SK-N-SH (cell line): ENCODE results near the gene PANK4. TPM values are rescaled to one million over a fixed set of nuclear protein-coding genes. Genes with fewer than 3 reads are reported as not detected.

Source experiments
- CTCF ChIA-PET: fragments of 300-600, 350-600 bp; formaldehyde crosslinking; extraction: SDS; loops from one replicate; lab custom pipeline; 2021; lab: Yijun Ruan, JAX
- POLR2A ChIA-PET: fragments of 350-600 bp; sonication (Branson Sonifier 250); formaldehyde crosslinking; extraction: SDS; loops from one replicate; lab custom pipeline; 2020; ENCODE audit warnings: antibody characterized with exemption, inconsistent platforms; lab: Yijun Ruan, JAX
- DNase-seq: peaks from one replicate; pipeline ENCODE4 v3.0.0; 2012
- H2AFZ ChIP-seq: fragments of 200-600 bp; sonication (generic); 2 replicates; pipeline ENCODE4 v1.8.1; 2016; ENCODE audit warnings: antibody characterized with exemption, mild to moderate bottlenecking, low read depth
- H3F3A ChIP-seq: fragments of 200-600 bp; sonication (generic); replicated peaks from 2 replicates; pipeline ENCODE3; 2016; ENCODE audit warnings: antibody characterized with exemption, mild to moderate bottlenecking; ENCODE audit not compliant: insufficient read depth
- H3K27ac ChIP-seq, 2 experiments: fragments of 200-500 bp in 1 of 2; fragments of 200-600 bp in 1 of 2; sonication (Bioruptor generic) in 1 of 2; sonication (generic), shearing (Covaris generic) in 1 of 2; 2 replicates each; pipeline versions ENCODE4 v1.5.1 to v1.6.1; 2014 to 2016; ENCODE audit warnings: low read depth in 2 of 2, inconsistent platforms in 1 of 2, low read length in 1 of 2, mild to moderate bottlenecking in 1 of 2, mixed read lengths in 1 of 2
- H3K27me3 ChIP-seq: fragments of 200-600 bp; sonication (generic), shearing (Covaris generic); 2 replicates; pipeline ENCODE4 v1.6.1; 2016; ENCODE audit warnings: mixed run types; ENCODE audit not compliant: insufficient read depth
- H3K36me3 ChIP-seq, 2 experiments: fragments of 200-500 bp in 1 of 2; fragments of 200-600 bp in 1 of 2; sonication (Bioruptor generic) in 1 of 2; sonication (generic) in 1 of 2; replicated peaks in 1 of 2; 2 replicates each; pipeline versions ENCODE3 to v1.5.1; 2014 to 2016; ENCODE audit warnings: low read length in 1 of 2, mild to moderate bottlenecking in 1 of 2; ENCODE audit not compliant: insufficient read depth in 2 of 2, control insufficient read depth in 1 of 2
- H3K4me1 ChIP-seq, 2 experiments: fragments of 200-500 bp in 1 of 2; fragments of 200-600 bp in 1 of 2; sonication (Bioruptor generic) in 1 of 2; sonication (generic), shearing (Covaris generic) in 1 of 2; 2 replicates each; pipeline versions ENCODE4 v1.5.1 to v1.6.1; 2014 to 2016; ENCODE audit warnings: low read depth in 1 of 2, low read length in 1 of 2, mixed run types in 1 of 2; ENCODE audit not compliant: insufficient read depth in 2 of 2, control insufficient read depth in 1 of 2
- H3K4me2 ChIP-seq: fragments of 200-600 bp; sonication (generic), shearing (Covaris generic); 2 replicates; pipeline ENCODE4 v1.6.1; 2017; ENCODE audit warnings: mixed run types
- H3K4me3 ChIP-seq, 2 experiments: fragments of 200-500 bp in 1 of 2; fragments of 200-600 bp in 1 of 2; sonication (Bioruptor generic) in 1 of 2; sonication (generic), shearing (Covaris generic) in 1 of 2; 2 replicates each; pipeline versions ENCODE4 v1.5.1 to v1.8.1; 2014 to 2016; ENCODE audit warnings: low read depth in 2 of 2, inconsistent platforms in 1 of 2, low read length in 1 of 2, mild to moderate bottlenecking in 1 of 2, mixed read lengths in 1 of 2, moderate library complexity in 1 of 2
- H3K79me2 ChIP-seq: fragments of 200-600 bp; sonication (generic); 2 replicates; pipeline ENCODE4 v1.8.1; 2017; ENCODE audit warnings: mild to moderate bottlenecking; ENCODE audit not compliant: insufficient read depth
- H3K9ac ChIP-seq: fragments of 200-600 bp; sonication (generic); 2 replicates; pipeline ENCODE4 v1.6.1; 2017; ENCODE audit warnings: mixed run types
- H3K9me2 ChIP-seq: fragments of 200-600 bp; sonication (generic); 2 replicates; pipeline ENCODE4 v1.6.1; 2017; ENCODE audit warnings: mixed run types
- H3K9me3 ChIP-seq: fragments of 200-600 bp; sonication (generic); 2 replicates; pipeline ENCODE4 v1.6.1; 2017; ENCODE audit warnings: mixed run types, mild to moderate bottlenecking, moderate library complexity
- H4K20me1 ChIP-seq: fragments of 200-600 bp; sonication (generic); 2 replicates; pipeline ENCODE4 v1.6.1; 2017; ENCODE audit warnings: mild to moderate bottlenecking, mixed run types; ENCODE audit not compliant: insufficient read depth
- CHD2 ChIP-seq: fragments of 150-350 bp; IDR thresholded peaks from 2 replicates; pipeline ENCODE4 v1.6.1; 2018; ENCODE audit warnings: low read length; ENCODE audit not compliant: partially characterized antibody
- ELF1 ChIP-seq: IDR thresholded peaks from 2 replicates; pipeline ENCODE4 v1.4.0; 2012
- EP300 ChIP-seq, 2 experiments: IDR thresholded peaks; 2 replicates each; pipeline versions ENCODE4 v1.4.0 to v1.6.1; 2012; ENCODE audit warnings: borderline replicate concordance in 1 of 2, low read depth in 1 of 2, low read length in 1 of 2
- EZH2phosphoT487 ChIP-seq: fragments of 200-600 bp; sonication (generic); IDR thresholded peaks from 2 replicates; pipeline ENCODE4 v1.6.1; 2017; ENCODE audit warnings: low read depth, mixed run types, mild to moderate bottlenecking, antibody characterized with exemption, moderate library complexity, borderline replicate concordance
- FOSL2 ChIP-seq: IDR thresholded peaks from 2 replicates; pipeline ENCODE4 v1.4.0; 2012; ENCODE audit warnings: low read depth, mild to moderate bottlenecking, moderate library complexity, borderline replicate concordance
- FOXJ3 ChIP-seq: sonication (generic); formaldehyde crosslinking; IDR thresholded peaks from 2 replicates; pipeline ENCODE4 v1.5.1; 2020; ENCODE audit warnings: mild to moderate bottlenecking, missing genetic modification reagents
- GABPA ChIP-seq: IDR thresholded peaks from 2 replicates; pipeline ENCODE4 v1.4.0; 2012; ENCODE audit warnings: low read depth, mild to moderate bottlenecking
- GATA2 ChIP-seq: sonication (generic); formaldehyde crosslinking; IDR thresholded peaks from 2 replicates; pipeline ENCODE4 v1.5.0; 2020; ENCODE audit warnings: mild to moderate bottlenecking, missing genetic modification reagents
- MAX ChIP-seq: IDR thresholded peaks from 2 replicates; pipeline ENCODE4 v1.4.0; 2012; ENCODE audit warnings: low read depth
- NFIC ChIP-seq: IDR thresholded peaks from 2 replicates; pipeline ENCODE4 v1.4.0; 2012; ENCODE audit warnings: borderline replicate concordance
- NRF1 ChIP-seq: IDR thresholded peaks from 2 replicates; pipeline ENCODE4 v1.6.1; 2012; ENCODE audit warnings: low read depth, mild to moderate bottlenecking, low read length
- RAD21 ChIP-seq: IDR thresholded peaks from 2 replicates; pipeline ENCODE4 v1.6.1; 2012; ENCODE audit warnings: mild to moderate bottlenecking, low read length
- RCOR1 ChIP-seq: fragments of 150-350 bp; IDR thresholded peaks from 2 replicates; pipeline ENCODE4 v1.6.1; 2017; ENCODE audit warnings: antibody characterized with exemption, low read length
- RFX5 ChIP-seq: IDR thresholded peaks from 2 replicates; pipeline ENCODE4 v1.6.1; 2012; ENCODE audit warnings: mild to moderate bottlenecking, improper control_type of control experiment, low read length
- RXRA ChIP-seq: IDR thresholded peaks from 2 replicates; pipeline ENCODE4 v1.4.0; 2012; ENCODE audit warnings: low read depth, mild to moderate bottlenecking, borderline replicate concordance
- SIN3A ChIP-seq: IDR thresholded peaks from 2 replicates; pipeline ENCODE4 v1.6.1; 2012; ENCODE audit warnings: low read depth, mild to moderate bottlenecking, low read length, moderate library complexity, borderline replicate concordance
- SMC3 ChIP-seq: IDR thresholded peaks from 2 replicates; pipeline ENCODE4 v1.6.1; 2012; ENCODE audit warnings: low read depth, low read length, improper control_type of control experiment
- TAF1 ChIP-seq: IDR thresholded peaks from 2 replicates; pipeline ENCODE4 v1.6.1; 2012; ENCODE audit warnings: low read depth, mild to moderate bottlenecking, low read length, moderate library complexity, borderline replicate concordance
- TCF12 ChIP-seq: IDR thresholded peaks from 2 replicates; pipeline ENCODE4 v1.4.0; 2012
- TEAD4 ChIP-seq: IDR thresholded peaks from 2 replicates; pipeline ENCODE4 v1.4.0; 2012; ENCODE audit warnings: mild to moderate bottlenecking, borderline replicate concordance; ENCODE audit not compliant: insufficient read depth
- WGBS: methylation state at CpG from one replicate; pipeline ENCODE4 v1.1.6; 2017; ENCODE audit warnings: low lambda C conversion rate; 5-methylcytosine and 5-hydroxymethylcytosine counted together
- polyA plus RNA-seq, 3 experiments: library from polyadenylated mRNA; depleted of rRNA; stranded (reverse); fragments of >200 nt; gene quantifications; 2 replicates each; pipeline ENCODE4 v1.2.3, GENCODE V29; 2012
- TF ChIP-seq, protein P1 (sequence below): fragments of 150-350 bp; IDR thresholded peaks from 2 replicates; pipeline ENCODE4 v1.6.1; 2017; ENCODE audit warnings: antibody characterized with exemption, low read length, low read depth, borderline replicate concordance
- TF ChIP-seq, protein P2 (sequence below): IDR thresholded peaks from 2 replicates; pipeline ENCODE4 v1.4.0; 2012; ENCODE audit warnings: low read depth, borderline replicate concordance

PANK4 gene
- polyA plus RNA-seq, 1 of the 3 experiments (the other 2 are of a cell fraction), result 16.6 TPM

DNA sequence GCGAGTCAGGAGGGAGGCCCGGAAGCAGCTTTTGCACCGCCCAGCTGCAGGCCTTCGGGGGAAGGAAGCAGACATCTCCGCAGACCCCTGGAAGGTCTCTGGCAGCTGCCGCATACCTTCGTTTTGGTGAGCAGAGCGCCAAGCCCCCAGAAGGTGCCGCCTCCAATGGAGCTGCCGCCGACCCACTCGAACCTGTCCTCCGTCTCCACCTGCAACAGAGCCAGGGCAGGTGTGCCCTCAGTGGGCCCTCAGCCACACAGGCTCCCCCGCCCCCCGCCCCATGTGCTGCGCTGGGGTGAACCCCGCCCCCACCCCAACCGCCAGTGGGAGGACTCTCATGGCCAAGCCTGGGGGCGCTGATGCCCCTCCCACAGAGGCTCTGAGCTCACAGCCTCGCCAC, 6.2 kb downstream of the PANK4 start (continued):
- TF ChIP-seq RXRA (no peak), FOSL2 (no peak), SMC3 (no peak), NRF1 (no peak), RAD21 (no peak), FOXJ3 (CRISPR knock-in tag) (no peak), SIN3A (no peak), GABPA (no peak), CHD2 (no peak), NFIC (no peak)
- TF ChIP-seq, protein P1, sequence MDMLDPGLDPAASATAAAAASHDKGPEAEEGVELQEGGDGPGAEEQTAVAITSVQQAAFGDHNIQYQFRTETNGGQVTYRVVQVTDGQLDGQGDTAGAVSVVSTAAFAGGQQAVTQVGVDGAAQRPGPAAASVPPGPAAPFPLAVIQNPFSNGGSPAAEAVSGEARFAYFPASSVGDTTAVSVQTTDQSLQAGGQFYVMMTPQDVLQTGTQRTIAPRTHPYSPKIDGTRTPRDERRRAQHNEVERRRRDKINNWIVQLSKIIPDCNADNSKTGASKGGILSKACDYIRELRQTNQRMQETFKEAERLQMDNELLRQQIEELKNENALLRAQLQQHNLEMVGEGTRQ, result no peak

GRCh38 chr1:2519729-2520128, 6.7 kb downstream of the PANK4 start:
- TF ChIP-seq SIN3A (no peak), ELF1 (no peak), TEAD4 (no peak), NRF1 (no peak)
- Histone ChIP-seq H4K20me1 (peaks cover 26% of the 10 kb centered on the region), H3K9me2 (no peaks in the 10 kb centered on the region), H3K4me2 (no peak overlapping the region), H3K4me3 (no peak overlapping the region), H3F3A (no peaks in the 10 kb centered on the region), H3K79me2 (peaks cover 27% of the 10 kb centered on the region), H3K9me3 (no peaks in the 10 kb centered on the region), H2AFZ (no peak overlapping the region), H3K27me3 (no peaks in the 10 kb centered on the region), H3K27ac (no peak overlapping the region), H3K4me1 (peaks cover 0 to 9% of the 10 kb centered on the region in 2 experiments; a peak in 1 of 4 replicates), H3K9ac (no peak overlapping the region), H3K36me3 (peaks cover 5 to 69% of the 10 kb centered on the region in 2 experiments)
- 95% methylated on average over 22 of the region's 30 CpGs for WGBS
- DNase-seq, result no peak
- CTCF ChIA-PET, result interaction anchor here (0.6 to 1.3 kb wide), 2 partner anchors 12 to 1189 kb away, joined by 3 to 4 read pairs; no protein-coding TSS in a partner anchor
- POLR2A ChIA-PET, result interaction anchor here (1.5 kb wide), 1 partner anchor 12 kb away, joined by 5 read pairs; no protein-coding TSS in a partner anchor

DNA sequence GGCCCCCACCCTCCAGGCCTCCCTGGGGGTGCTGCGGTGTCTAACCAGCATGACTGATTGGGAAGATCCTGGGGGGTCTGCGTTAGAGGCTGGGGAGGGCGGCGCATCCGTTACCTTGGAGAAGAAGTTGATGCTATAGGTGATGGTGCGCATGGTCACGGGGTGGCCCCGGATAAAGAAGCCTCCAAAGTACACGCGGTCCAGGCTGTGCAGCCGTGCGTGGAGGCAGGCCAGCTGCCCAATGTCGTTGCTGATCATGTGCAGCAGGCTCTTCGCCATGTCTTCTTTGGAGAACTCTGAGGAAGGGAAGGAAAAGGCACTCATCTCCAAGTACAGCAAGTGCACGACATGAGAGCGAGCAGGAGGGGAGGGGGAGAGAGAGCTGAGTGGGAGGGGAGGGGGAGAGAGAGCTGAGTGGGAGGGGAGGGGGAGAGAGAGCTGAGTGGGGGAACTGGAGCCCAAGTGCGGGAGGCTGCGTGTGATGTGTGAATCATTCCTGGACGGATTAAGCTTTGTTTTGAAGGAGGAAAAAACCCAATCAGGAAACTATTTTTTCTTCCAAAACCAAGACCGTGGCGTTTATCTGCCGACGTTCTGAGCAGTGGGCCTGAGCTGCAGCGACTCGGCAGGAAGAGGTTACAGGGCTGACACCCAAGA, 7.2 kb downstream of the PANK4 start:
- Histone ChIP-seq H3F3A (no peaks in the 10 kb centered on the region), H3K36me3 (peaks cover 5 to 71% of the 10 kb centered on the region in 2 experiments), H3K9me3 (no peaks in the 10 kb centered on the region), H3K27me3 (no peaks in the 10 kb centered on the region), H3K4me3 (no peak overlapping the region), H3K4me2 (no peak overlapping the region), H4K20me1 (peaks cover 20% of the 10 kb centered on the region), H3K79me2 (peaks cover 21% of the 10 kb centered on the region), H3K27ac (no peak overlapping the region), H3K4me1 (peaks cover 0 to 3% of the 10 kb centered on the region in 2 experiments; a peak in 1 of 4 replicates), H2AFZ (no peak overlapping the region), H3K9me2 (no peaks in the 10 kb centered on the region), H3K9ac (no peak overlapping the region)
- ChIA-PET CTCF (interaction anchor here (0.7 to 1.0 kb wide), 2 partner anchors 9 to 19 kb away, joined by 3 read pairs; no protein-coding TSS in a partner anchor), POLR2A (interaction anchor here (1.5 kb wide), 1 partner anchor 12 kb away, joined by 5 read pairs; no protein-coding TSS in a partner anchor)
- no peak for DNase-seq
- 94% methylated on average over 25 of the region's 25 CpGs for WGBS
- TF ChIP-seq CHD2 (no peak), NFIC (no peak), RAD21 (no peak), GABPA (no peak), GATA2 (CRISPR knock-in tag) (no peak), RCOR1 (no peak), MAX (no peak), TAF1 (no peak), RFX5 (no peak), EP300 (IDR thresholded peaks at IDR 0.05; ENCODE audit: borderline replicate concordance in 1 of 2, low read depth in 1 of 2, low read length in 1 of 2) (no peak), EZH2phosphoT487 (no peak), TCF12 (no peak), SIN3A (no peak), FOXJ3 (CRISPR knock-in tag) (no peak)
- TF ChIP-seq, protein P2, sequence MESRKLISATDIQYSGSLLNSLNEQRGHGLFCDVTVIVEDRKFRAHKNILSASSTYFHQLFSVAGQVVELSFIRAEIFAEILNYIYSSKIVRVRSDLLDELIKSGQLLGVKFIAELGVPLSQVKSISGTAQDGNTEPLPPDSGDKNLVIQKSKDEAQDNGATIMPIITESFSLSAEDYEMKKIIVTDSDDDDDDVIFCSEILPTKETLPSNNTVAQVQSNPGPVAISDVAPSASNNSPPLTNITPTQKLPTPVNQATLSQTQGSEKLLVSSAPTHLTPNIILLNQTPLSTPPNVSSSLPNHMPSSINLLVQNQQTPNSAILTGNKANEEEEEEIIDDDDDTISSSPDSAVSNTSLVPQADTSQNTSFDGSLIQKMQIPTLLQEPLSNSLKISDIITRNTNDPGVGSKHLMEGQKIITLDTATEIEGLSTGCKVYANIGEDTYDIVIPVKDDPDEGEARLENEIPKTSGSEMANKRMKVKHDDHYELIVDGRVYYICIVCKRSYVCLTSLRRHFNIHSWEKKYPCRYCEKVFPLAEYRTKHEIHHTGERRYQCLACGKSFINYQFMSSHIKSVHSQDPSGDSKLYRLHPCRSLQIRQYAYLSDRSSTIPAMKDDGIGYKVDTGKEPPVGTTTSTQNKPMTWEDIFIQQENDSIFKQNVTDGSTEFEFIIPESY, result no peak
- TF ChIP-seq, protein P1, result no peak
